GM19324 (cell line): ENCODE data around the gene TMEM119.

Experiments
- ATAC-seq: cut with Tn5 transposase; IDR thresholded peaks from one replicate; pipeline ENCODE4 v1.9.1; 2021; ENCODE audit warnings: mild to moderate bottlenecking, moderate library complexity; ENCODE audit not compliant: unreplicated experiment, low FRiP score

The TMEM119 gene

DNA sequence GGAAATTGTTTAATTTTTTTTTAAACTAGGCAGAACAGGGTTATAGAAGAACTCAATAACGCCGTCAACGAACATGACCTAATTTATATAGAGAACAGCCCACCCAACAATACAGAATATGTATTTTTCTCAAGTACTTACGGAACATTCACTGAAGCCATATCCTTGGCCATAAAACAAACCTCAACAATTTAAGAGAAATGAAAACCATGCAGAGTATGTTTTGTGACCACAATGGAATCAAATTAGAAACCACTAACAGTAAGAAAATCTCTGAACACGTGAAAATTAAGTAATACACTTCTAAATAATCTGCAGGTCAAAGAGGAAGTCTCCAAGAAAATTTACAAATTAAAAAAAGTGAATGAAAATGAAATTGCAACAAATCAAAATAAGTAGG is 46.3 kb downstream of the TMEM119 start:
- ATAC-seq, result no peak

DNA sequence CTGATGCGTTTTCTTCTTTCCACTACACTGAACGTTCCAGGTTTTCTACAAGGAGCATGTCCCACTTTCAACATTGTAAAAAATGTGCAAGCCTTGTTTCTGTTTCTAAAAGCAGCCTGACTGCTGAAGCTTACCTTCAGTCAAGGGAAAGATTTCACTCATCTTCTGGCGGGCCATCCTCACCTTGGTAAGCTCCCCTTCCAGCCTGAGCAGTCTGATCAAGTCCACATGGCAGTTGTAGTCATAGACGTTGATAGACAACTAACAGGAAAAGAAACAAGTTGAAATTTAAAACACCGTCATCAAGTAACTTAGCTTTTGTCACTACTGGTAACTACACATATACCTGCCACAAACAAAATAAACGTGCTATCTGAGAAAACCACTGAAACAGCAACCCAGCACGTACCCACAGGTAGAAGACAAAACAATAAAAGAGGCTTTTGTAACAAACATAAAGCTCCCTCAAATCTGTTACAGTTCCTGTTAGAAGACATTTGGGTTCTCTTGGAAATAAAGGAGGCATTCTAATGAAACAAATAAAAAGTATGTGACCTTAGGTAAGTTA is 48.8 kb downstream of the TMEM119 start:
- ATAC-seq, result no peak

- no peak for ATAC-seq
Measured at GRCh38 chr12:108547686-108548085, 50.2 kb downstream of the TMEM119 start.

DNA sequence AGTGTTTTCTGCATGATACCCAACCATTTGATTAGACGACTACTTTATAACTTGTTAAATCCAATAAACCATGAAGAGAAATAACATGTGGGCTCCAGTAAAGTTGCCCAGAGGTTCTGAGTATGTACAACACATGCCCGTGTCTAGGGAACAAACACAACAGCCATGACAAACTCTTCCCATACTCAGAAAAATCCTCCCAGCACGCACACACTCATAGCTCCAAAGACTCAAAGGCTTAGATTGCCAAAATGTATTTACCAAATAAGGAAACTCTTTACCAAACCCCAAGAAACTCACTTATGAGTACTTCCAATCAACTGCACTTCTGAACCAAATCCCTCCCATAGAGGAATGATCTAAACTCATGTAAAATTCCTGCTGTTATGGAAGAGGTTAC is 54.2 kb downstream of the TMEM119 start:
- no peak for ATAC-seq

DNA sequence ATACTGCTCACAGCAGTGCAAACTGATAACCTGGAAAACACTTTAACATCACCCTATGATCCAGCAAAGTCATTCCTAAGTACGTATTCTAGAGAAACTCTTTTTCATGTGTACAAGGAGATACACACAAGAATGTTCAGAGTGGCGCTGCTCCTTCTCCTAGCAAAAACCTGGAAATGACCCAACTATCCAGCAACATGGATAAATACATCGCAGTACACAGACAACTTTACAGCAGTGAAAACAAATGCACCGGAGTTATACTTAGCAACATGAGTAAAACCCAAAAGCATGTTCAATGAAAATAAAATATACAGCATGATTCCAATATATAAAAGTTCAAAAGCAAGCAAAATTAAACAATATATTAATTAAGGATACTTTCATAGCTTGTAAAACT is 55.6 kb downstream of the TMEM119 start:
- ATAC-seq, result no peak
